Breast epithelium (tissue), 4 donors: Measurements from ENCODE around the gene CCDC33. TPM values are rescaled to one million over a fixed set of nuclear protein-coding genes. Genes with fewer than 3 reads are reported as not detected.

Experiments
- DNase-seq, 2 donors: peaks; one replicate each; pipeline ENCODE4 v3.0.0-alpha.2; 2019; ENCODE audit warnings: low spot score in 2 of 2
- H3K27ac ChIP-seq, 2 donors: fragments of 200-600 bp; sonication (generic) in 1 of 2; one replicate each; pipeline ENCODE4 v1.5.1; 2016 to 2019; ENCODE audit warnings: mild to moderate bottlenecking in 1 of 2
- H3K27me3 ChIP-seq, 2 donors: fragments of 200-600 bp; sonication (generic) in 1 of 2; one replicate each; pipeline versions ENCODE4 v1.5.1 to v1.6.0; 2017 to 2019; ENCODE audit warnings: control low read depth in 1 of 2, mild to moderate bottlenecking in 1 of 2
- H3K36me3 ChIP-seq: fragments of 200-600 bp; one replicate; pipeline ENCODE4 v1.5.1; 2019
- H3K4me1 ChIP-seq, 2 donors: fragments of 200-600 bp; sonication (generic); one replicate each; pipeline ENCODE4 v1.5.1; 2016 to 2019; ENCODE audit warnings: control low read depth in 1 of 2
- H3K4me3 ChIP-seq, 3 donors: fragments of 200-600 bp; sonication (generic); 1 replicate in 2 of 3; 2 replicates in 1 of 3; pipeline ENCODE4 v1.5.1; 2016 to 2019; ENCODE audit warnings: mild to moderate bottlenecking in 3 of 3, moderate library complexity in 2 of 3
- H3K9me3 ChIP-seq, 2 donors: fragments of 200-600 bp; sonication (generic) in 1 of 2; one replicate each; pipeline ENCODE4 v1.5.1; 2016 to 2019; ENCODE audit warnings: control low read depth in 1 of 2
- POLR2A ChIP-seq: fragments of 450-650 bp; IDR thresholded peaks from one replicate; pipeline ENCODE4 v1.6.1; 2016; ENCODE audit warnings: antibody characterized with exemption, mild to moderate bottlenecking, moderate library complexity
- POLR2AphosphoS5 ChIP-seq, 3 donors: sonication (generic); formaldehyde crosslinking; IDR thresholded peaks; one replicate each; pipeline ENCODE4 v1.6.1; 2017; ENCODE audit warnings: antibody characterized with exemption in 3 of 3
- intact Hi-C: fragments of 100-400 bp; cut with DNase I; formaldehyde crosslinking; loops from one replicate; pipeline ENCODE4 v1.15.1; 2023; ENCODE audit warnings: low total_unique reads
- total RNA-seq, 3 donors: library from RNA; depleted of rRNA; stranded (reverse); fragments of >200 nt; gene quantifications; one replicate each; pipeline ENCODE4 v1.1.0, GENCODE V29; 2016
- TF ChIP-seq, protein P1 (sequence below), 3 donors: fragments of 450-650 bp; IDR thresholded peaks; one replicate each; pipeline ENCODE4 v1.5.1; 2016 to 2017; ENCODE audit warnings: antibody characterized with exemption in 3 of 3, mild to moderate bottlenecking in 3 of 3, moderate library complexity in 3 of 3

CCDC33 gene
- total RNA-seq, 3 donors from 2014 or later: 0.33 TPM; not detected in 2

GRCh38 chr15:74276560-74276959 lies 40.4 kb downstream of the CCDC33 start:
- H3K36me3 ChIP-seq: no peaks in the 10 kb centered on the region
- no peak overlapping the region for H3K27ac ChIP-seq
- H3K4me3 ChIP-seq: no peak overlapping the region
- H3K9me3 ChIP-seq: no peaks in the 10 kb centered on the region
- intact Hi-C loops: no loop called here
- no peaks in the 10 kb centered on the region for H3K4me1 ChIP-seq
- no peak for DNase-seq
- TF ChIP-seq, protein P1, sequence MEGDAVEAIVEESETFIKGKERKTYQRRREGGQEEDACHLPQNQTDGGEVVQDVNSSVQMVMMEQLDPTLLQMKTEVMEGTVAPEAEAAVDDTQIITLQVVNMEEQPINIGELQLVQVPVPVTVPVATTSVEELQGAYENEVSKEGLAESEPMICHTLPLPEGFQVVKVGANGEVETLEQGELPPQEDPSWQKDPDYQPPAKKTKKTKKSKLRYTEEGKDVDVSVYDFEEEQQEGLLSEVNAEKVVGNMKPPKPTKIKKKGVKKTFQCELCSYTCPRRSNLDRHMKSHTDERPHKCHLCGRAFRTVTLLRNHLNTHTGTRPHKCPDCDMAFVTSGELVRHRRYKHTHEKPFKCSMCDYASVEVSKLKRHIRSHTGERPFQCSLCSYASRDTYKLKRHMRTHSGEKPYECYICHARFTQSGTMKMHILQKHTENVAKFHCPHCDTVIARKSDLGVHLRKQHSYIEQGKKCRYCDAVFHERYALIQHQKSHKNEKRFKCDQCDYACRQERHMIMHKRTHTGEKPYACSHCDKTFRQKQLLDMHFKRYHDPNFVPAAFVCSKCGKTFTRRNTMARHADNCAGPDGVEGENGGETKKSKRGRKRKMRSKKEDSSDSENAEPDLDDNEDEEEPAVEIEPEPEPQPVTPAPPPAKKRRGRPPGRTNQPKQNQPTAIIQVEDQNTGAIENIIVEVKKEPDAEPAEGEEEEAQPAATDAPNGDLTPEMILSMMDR (IDR thresholded peaks at IDR 0.05): no peak
- TF ChIP-seq POLR2AphosphoS5 (IDR thresholded peaks at IDR 0.05) (no peak), POLR2A (no peak)
- peaks cover 0 to 8% of the 10 kb centered on the region in 2 donors for H3K27me3 ChIP-seq

DNA sequence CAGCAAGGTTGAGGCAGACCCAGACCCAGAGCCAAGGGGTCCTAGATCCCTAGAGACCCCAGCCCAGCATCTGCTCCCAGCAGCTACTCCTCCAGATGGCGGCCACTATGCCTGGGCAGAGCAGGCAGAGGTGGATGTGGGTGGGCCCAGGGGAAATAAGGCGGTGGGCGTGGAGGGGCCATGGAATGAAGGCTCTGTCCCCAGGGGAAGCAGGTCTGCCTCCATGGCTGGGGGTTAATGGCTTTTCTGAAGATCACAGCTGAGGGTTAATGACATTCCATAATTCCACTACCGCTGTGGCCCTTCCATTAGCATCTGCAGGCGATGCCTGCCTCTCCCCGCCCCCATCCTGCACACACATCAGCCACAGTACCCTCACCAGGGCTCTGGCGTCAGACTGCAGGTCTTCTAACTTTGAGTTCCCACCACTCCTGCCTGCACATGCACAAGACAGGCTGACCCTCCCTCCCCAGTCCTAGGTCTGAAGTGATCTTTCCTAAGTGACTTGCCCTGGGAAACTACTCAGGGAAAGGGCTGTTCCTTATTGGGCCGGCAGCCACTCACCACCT lies 41.2 kb downstream of the CCDC33 start:
- no peak overlapping the region for H3K4me3 ChIP-seq
- no peak for TF ChIP-seq POLR2AphosphoS5 (IDR thresholded peaks at IDR 0.05)
- no peak overlapping the region for H3K27ac ChIP-seq

DNA sequence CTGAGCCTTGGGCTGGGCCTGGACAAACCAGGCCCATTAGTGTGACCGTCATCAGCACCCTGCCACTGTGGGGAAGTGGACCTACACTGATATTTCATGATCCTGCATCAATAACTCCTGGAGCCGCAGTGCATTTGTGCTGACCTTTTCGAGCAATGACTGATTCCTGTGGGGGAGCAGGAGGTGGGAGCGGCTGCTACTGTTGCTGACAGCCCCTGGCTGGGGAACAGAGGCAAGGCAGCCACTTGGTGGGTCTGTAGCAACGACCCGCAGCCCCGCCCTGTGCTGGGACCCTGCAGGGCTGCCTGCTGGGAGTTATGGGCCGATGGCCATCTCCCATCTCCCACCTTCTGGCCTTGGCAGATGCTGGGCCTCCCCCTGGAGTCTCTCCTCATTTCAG lies 42.1 kb downstream of the CCDC33 start:
- no peaks in the 10 kb centered on the region for H3K36me3 ChIP-seq
- no peaks in the 10 kb centered on the region for H3K9me3 ChIP-seq
- H3K27ac ChIP-seq: no peak overlapping the region
- H3K4me1 ChIP-seq: no peaks in the 10 kb centered on the region
- intact Hi-C loops: no loop called here
- peaks cover 0 to 13% of the 10 kb centered on the region in 2 donors for H3K27me3 ChIP-seq
- no peak for DNase-seq
- no peak overlapping the region for H3K4me3 ChIP-seq
- TF ChIP-seq POLR2A (no peak), POLR2AphosphoS5 (IDR thresholded peaks at IDR 0.05) (no peak)

More for the DNA sequence above, 41.2 kb downstream of the CCDC33 start:
- Histone ChIP-seq H3K36me3 (no peaks in the 10 kb centered on the region), H3K27me3 (peaks cover 0 to 8% of the 10 kb centered on the region in 2 donors), H3K4me1 (no peaks in the 10 kb centered on the region), H3K9me3 (no peaks in the 10 kb centered on the region)
- intact Hi-C loops: no loop called here
- DNase-seq: no peak

DNA sequence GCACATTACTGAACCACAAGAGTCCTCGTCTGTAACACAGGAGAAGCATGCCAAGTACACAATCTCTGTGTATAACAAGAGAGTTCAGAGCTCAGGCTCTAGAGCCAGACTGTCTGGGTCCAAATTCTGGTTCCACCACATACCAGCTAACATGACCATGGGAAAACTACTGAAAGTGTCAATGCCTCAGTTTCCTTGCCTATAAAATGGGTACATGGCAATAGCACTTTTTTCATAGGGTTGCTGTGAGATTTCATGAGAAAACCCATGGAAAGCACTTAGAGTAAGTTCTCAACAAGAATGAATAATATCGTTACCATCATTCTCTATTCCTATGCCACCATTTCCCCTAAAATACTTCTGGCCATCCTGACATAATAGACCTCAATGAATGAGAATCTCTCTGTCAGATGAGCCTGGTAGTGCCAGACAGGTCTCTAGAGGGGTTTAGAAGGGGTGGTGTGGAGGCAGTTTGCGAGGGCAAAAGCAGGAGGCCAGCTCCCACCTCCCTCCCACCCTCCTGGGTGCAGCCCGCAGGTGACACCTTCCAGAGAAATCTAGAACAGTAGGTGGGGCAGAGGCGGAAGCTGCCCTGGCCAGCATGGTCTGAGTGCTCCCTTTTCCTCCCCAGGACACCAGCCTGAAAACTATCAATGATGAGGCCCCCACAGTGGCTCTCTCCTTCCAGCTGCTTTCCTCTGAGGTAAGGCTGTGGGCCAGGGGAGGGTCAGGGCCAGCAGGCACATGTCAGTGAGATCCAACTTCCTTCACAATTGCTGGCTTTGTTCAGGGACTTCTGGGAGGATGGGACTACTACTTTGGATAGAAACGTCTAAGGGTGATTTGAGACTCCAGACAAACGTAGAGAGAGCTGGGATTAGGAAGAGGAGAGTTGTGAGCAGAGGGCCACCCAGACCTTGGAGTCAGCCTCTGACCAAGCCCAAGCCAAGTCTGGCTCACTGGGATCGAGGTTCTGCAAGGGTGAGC lies 45.3 kb downstream of the CCDC33 start:
- Histone ChIP-seq H3K27me3 (peaks cover 0 to 14% of the 10 kb centered on the region in 2 donors), H3K36me3 (no peaks in the 10 kb centered on the region), H3K4me1 (no peaks in the 10 kb centered on the region), H3K4me3 (no peak overlapping the region), H3K9me3 (no peaks in the 10 kb centered on the region), H3K27ac (no peak overlapping the region)
- DNase-seq: no peak
- intact Hi-C loops: no loop called here
- no peak for TF ChIP-seq POLR2AphosphoS5 (IDR thresholded peaks at IDR 0.05)

DNA sequence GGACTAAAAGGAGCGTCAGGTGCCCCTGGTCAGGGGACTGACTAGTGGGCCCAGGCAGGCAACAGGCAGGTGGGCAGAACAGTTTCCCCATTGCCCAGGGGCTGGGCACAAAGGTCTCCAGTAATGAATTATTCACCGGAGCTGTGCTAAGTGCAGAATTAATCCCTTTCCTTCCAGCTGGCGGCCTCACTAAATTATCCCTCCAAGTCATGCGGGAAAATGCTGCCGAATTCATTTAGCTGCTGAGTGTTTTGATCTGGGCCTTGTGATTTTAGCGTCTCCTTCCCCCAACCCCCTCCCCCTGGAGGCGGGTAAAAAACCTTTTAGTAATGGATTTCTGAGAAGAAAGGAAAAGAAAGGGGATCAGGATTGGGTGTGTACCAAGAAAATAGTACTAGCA lies 47.2 kb downstream of the CCDC33 start:
- TF ChIP-seq POLR2AphosphoS5 (IDR thresholded peaks at IDR 0.05) (no peak), POLR2A (no peak)
- TF ChIP-seq, protein P1 (IDR thresholded peaks at IDR 0.05): no peak
- intact Hi-C loops: no loop called here
- H3K36me3 ChIP-seq: no peaks in the 10 kb centered on the region
- H3K9me3 ChIP-seq: no peaks in the 10 kb centered on the region
- no peak overlapping the region for H3K27ac ChIP-seq
- no peaks in the 10 kb centered on the region for H3K4me1 ChIP-seq
- H3K27me3 ChIP-seq: peaks cover 0 to 14% of the 10 kb centered on the region in 2 donors
- no peak for DNase-seq
- no peak overlapping the region for H3K4me3 ChIP-seq

- Histone ChIP-seq H3K4me1 (no peaks in the 10 kb centered on the region), H3K27ac (no peak overlapping the region), H3K4me3 (no peak overlapping the region), H3K9me3 (no peaks in the 10 kb centered on the region), H3K27me3 (peaks cover 0 to 8% of the 10 kb centered on the region in 2 donors), H3K36me3 (no peaks in the 10 kb centered on the region)
- intact Hi-C loops: no loop called here
- DNase-seq: no peak
- TF ChIP-seq POLR2A: no peak
Measured at GRCh38 chr15:74289671-74290070, 53.5 kb downstream of the CCDC33 start.

DNA sequence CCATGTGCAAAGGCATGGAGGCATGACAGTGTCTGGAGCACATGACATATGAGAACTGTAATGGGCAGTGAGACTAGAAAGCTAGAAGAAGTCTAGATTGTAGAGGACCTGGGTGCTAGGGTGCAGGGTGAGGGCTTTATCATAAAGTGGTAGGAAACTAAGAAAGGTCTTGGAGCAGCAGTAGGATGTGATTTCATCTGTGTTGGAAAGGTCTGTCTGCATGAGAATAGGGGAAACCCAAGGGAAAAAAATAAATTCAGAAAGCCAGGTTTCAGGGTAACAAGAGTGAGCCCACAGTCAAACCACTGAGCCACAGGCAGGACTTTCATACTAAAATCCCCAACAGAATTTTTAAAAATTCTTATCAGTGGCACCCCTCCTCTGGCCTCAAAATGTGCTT lies 54.5 kb downstream of the CCDC33 start:
- H3K27ac ChIP-seq: no peak overlapping the region
- intact Hi-C loops: no loop called here
- no peaks in the 10 kb centered on the region for H3K36me3 ChIP-seq
- TF ChIP-seq POLR2A: no peak
- TF ChIP-seq, protein P1 (IDR thresholded peaks at IDR 0.05): no peak
- TF ChIP-seq POLR2AphosphoS5 (IDR thresholded peaks at IDR 0.05): no peak
- no peaks in the 10 kb centered on the region for H3K9me3 ChIP-seq
- no peaks in the 10 kb centered on the region for H3K4me1 ChIP-seq
- H3K4me3 ChIP-seq: no peak overlapping the region
- peaks cover 0 to 8% of the 10 kb centered on the region in 2 donors for H3K27me3 ChIP-seq
- no peak for DNase-seq
